ENCODE results near the gene GPM6B.
"Not testable (repeated sequence)": the region's sequence is repeated elsewhere in the genome, so short reads cannot be mapped to it uniquely, and the experiment has no call there.

The GPM6B gene

DNA sequence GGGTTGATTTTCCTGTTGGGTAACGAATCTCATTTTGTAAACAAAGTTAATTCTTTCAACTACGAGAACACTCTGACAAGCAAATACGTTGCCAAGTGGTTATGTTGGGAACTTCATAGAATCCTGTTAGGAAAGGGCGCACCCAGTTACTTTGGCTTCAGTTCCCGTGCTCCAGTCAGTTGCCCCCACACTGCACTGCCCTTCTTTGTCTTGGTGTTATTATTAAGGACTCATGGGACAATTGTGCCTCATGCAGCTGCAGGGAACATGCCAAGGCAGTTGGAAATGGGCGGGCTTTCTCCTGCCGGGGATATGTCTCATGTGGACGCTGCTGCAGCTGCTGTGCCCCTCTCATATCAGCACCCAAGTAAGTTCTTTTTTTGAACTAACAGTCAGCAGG, 53.4 kb downstream of the GPM6B start:
- DNase-seq, result peak; percentile 12 to 18

DNA sequence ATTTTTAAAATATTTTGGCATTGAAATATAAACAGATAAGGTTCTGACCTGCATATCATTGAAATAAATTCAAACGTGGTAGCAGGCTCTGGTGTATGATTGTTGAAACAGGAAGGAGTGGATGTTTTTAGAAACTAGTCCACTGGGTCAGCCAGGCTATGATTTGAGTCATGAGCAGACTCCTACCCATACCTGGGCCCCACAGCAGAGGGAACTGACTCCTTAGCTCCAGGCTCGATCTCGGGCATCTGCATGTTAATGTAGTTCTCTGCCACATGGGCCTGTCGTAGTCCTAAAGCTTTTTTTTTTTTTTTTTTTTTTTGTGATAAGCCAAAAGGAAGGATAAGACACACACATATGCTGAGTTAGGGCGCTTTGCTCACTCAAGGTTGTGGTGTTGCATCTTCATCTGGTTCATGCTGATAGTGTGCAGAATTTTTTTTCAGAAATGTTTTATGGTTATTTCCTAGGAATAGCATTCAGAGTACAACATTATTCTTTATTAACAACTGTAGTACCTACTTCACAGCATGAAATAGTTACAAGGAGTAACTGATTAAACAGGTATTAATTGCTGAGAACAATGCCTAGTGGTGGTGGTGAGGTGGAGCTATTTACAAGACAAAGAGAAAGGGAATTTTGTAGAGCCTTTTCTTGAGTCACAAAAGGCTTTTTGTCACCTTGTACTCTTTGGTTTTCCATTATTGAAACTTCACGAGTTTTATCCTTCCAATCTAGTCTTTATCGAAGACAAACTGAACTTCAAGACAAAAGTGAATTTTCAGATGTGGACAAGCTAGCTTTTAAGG, 55.1 kb downstream of the GPM6B start:
- no peak for DNase-seq

DNA sequence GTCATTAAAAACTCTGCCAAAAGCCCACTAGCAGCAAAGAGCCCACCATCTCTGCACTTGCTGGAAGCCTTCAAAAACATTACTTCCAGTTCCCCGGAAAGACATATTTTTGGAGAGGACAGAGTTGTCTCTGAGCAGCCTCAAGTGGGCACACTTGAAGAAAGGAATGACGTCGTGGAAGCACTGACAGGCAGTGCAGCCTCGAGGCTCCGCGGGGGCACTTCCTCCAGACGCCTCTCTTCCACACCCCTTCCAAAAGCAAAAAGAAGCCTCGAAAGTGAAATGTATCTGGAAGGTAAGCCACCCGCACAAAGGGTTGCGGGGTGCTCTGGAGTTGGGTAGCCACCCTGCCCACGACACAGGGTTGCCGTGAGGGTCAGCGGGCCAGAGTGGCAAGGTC, 56.5 kb downstream of the GPM6B start:
- no peak for DNase-seq

DNA sequence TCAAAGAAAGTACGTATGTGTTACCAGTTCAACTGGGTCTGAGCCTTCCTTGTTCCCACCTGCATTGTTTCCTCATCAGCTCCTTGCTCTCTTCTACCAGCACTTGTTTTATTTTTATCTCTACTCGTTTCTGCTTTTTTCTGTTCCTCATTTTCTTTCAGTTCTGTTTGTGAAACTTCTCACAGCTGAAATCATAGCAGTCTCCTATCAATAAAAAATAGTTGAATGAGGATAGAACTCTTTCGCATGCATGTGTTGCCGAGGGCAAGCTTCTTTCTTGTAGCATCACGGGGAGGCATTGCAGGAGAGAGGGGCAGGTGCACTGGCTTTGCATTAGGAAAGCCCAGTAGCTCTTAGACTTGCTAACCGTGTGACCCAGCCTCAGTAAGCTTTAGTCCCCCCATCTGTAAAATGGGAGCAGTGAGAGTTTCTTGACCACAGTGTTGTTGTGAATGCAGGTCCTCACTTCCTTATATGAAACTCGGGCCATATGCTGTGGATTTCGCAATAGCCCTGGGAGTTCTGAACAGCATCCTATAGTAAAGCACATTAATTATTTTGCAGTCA, 57.7 kb downstream of the GPM6B start:
- DNase-seq, result no peak

DNA sequence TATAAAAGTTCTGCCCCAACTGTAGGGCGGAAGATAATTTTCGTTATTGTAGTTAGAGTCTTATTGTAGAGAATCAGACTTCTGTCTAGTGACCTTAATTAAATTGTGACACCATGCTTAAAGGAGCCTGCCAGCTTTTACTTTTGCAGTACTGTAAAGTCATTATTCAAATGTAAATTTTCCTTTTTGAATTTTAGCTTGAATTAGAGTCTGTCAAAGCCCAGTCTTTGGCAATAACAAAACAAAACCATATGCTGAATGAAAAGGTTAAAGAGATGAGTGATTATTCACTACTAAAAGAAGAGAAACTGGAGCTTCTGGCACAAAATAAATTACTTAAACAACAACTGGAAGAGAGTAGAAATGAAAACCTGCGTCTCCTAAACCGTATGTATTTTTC, 60.5 kb downstream of the GPM6B start:
- no peak for DNase-seq

DNA sequence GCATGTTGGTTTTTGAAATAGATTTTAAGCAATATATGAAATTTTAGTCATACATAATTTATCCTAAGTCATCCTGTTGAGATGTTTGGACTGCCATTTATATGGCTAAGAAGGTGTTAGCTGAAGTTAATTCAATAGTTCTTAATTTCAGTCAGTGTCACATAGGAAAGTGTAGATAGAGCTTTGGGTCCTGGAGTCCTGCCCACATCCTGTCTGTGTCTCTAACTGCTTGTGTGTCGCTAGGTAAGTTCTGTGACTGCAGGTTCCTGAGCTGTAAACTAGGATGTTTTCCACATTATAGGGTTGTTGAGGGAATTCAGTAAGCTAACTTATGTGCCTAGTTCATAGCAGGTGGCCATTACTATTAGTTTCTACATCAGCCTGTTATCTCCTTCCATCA, 61.6 kb downstream of the GPM6B start:
- DNase-seq, result no peak

DNA sequence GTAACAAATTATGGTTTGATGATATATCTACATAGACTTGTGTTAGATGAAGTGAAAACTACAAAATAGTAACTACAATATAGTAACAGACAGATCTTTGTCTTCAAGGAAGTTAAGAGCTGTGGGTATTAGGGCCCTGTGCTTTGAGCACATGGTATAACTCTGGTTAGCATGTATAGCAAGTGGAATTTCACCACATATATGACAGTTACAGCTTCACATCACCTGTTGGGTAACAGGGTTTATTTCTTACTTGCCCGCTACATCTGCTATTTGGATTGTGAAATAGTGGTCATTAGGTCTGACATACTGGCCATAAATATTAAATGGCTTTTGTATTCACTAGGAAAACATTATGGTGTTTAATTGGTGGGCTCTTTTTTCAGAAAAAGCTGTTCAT, 62.1 kb downstream of the GPM6B start:
- no peak for DNase-seq

DNA sequence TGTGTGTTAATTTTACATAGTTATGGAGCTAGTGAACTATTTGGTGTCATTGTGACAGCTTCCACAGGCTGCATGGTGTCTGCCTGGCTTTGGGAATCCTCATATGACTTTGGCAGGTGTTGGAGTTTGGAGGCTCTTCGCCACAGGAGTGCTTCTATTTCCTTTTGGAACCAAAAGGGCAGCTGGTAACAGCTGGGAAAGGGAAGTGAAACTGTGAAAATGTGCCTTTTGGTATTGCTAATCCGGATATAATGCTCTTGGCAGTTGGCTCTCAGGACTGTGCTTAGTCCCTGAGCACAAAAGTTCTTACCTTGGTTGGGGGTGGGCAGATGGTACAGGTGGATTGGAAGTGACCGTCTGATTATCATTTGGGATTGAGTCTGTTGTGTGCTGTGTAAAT, 64.2 kb downstream of the GPM6B start:
- DNase-seq, result no peak

DNA sequence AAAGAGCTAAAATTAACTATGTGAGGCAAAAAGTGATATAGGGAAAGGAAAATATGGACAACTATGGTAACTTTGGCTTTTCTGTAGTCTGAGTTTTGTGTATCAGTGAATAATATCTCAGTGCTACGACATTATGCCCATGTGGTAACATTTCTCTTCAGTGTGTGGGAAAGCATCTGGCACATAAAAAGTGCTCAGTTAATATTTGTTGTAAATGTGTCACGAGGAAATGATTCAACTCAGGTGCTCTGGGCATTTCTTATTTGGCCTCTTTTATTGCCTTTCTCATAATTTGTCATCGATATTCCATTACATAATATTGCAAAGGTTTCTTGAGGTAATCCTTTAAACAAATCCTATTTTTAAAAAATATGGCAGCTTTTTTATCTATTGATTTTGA, 64.8 kb downstream of the GPM6B start:
- no peak for DNase-seq

DNA sequence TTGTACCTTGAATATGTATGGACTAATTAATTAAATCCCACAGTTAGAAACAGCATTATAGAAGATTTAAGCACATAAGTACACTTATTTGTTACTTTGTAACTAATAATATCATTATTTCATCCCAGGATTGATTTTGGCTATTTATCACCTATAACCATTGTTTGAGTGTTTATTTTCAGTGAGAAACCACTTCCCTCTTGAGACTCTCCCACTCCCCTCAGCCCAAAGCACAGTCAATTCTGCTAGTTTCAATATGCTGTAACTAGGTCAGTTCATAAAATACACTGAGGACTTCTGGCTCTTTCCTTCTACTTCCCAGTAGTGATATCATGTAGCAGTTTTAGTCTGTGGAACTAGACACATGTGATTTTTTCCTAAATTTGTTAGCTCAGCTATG, 66.1 kb downstream of the GPM6B start:
- no peak for DNase-seq

DNA sequence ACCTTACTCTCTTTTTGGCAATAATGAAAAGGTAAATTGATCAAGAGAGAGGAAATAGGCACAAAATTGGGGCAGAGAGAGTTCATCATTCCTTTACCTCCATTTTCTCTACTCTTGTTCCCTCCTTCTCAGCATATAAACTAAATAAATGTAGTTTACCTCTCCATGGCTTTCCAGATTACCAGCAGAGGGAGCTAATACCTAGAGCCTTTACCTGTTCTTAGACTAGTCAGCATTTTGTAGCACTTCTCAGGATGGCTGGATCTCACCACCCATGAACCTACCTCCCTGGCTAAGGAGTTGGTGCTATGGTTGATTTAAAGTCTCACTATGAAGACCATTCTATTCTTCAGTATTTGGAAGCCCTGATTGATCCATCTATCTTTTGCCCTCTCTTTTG, 66.7 kb downstream of the GPM6B start:
- peak; percentile 3 to 15 for DNase-seq

DNA sequence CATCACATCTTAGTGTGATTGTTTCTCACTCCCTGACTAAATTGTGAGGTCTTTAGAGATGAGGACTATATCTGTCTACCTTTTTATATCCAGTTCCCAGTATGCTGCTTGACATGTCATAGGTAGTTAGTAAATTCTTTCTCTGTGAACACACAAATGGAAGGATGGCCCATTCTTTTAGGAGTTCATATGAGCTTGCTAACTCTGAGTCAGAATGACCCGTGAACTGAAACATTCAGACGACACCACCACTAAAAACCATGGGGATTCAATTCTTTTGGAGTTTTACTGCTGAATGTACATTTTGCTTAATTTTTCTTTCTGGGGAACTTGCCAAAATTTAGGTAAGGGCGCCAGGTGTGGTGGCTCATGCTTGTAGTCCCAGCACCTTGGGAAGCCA, 68.4 kb downstream of the GPM6B start:
- no peak for DNase-seq

DNA sequence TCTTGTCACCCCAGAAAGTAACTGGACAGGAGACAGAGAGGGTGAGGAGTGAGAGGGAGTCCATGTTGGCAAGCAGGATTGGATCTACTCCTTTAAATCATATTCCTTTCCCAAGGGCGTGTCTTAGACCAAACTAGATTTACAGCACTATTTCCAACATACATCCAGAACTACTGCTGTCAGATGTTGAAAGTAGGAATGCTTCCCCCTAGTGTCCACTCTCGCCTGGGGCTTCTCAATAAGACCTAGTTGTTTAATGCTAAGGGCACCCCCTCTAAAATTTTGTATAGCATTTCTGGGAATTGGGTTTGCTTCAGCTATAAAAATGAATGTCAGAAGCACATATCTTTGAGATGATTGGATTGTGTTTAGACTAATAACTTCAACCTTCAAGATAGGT, 69.1 kb downstream of the GPM6B start:
- DNase-seq, result no peak

DNA sequence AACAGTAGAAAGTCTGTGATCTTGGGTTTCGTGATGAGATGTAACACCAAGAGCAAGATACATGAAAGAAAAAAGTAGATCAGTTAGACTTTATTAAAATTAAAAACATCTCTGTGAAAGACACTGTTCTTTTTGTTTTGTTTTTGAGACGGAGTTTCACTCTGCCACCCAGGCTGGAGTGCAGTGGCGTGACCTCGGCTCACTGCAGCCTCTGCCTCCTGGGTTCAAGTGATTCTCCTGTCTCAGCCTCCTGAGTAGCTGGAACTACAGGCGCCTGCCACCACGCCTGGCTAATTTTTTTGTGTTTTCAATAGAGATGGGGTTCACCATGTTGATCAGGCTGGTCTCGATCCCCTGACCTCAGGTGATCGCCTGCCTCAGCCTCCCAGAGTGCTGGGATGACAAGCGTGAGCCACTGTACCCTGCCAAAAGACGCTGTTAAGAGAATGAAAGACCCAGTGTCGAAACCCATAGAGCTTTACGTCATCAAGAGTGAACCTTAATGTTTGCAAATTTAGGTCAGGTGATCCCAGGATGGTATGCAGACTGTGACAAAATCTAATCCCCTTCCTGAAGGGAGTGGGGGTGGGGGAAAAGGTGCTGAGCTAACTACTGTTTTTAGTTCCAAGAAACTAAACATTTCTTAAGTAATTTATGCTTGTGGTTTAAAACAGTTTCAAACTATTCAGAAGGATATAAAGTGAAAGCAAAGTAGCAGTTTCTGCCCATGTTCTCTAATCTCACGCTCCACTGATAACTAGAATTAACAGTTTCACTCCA, 74.3 kb downstream of the GPM6B start:
- DNase-seq, result no peak

DNA sequence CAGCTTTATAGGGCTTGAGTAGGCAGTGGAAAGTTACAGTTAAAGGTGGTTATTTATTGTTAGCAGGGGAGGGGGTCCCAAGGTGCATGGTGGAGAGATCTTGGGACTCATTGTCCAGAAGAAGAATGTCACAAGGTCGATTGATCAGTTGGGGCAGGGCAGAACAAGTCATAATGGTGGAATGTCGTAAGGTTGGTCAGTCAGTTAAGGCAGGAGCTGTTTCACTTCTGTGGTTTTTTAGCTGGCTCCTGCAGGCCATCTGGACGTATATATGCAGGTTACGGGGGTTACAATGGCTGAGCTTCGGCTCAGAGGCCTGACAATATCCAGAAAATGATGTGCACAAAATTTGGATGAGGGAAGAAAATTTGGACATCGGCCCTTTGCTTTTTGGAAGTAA, 75.2 kb downstream of the GPM6B start:
- DNase-seq, result no peak

DNA sequence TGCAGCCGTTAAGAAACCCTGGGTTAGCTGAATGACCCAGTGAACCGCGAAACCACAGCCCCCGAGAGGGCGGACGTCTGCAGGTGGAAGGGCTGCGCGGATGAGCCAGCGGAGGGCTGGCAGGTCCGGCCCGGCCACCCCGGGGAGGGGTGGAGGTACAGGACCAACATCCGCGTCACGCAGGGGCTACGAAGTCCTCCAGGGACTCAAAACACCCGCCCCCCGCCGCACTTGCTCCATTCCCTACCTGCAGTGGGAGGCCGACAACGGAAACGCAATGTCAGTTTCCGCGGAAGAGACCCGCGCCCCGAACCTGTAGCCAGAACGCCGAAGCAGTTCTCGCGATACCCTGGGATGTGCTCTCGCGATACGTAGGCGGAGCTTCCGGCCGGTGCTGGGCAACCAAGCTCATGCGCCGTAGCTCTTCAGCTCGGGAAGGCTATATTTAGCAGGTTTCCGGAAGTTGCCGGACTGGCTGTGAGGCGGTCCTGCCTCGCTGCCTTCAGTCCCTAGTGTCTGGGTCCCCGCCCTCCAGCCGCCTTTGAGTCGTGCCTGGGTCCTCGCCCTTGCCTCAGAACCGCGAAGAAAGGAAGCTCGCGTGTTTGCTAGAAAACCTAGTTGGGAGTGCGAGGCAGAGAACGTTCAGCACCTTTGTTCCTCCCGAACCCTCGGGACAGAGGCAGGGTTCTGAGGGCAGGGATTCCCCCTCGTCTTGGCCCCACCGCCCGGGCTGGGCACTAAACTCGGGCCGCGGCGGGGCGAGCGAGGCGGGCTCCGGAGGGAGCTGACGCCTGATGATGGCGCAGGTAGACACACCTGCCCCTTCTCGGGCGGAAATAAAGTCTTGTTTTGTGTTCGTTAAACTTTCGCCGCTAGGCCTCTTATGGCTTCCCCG, 82.4 kb downstream of the GPM6B start, which contains the start of the genes OFD1 and TRAPPC2:
TSS of gene OFD1 (plus strand) at position 471 of the 895 bp plus-strand sequence. CDS start at position 795, 324 bp downstream.
TSS of gene TRAPPC2 (minus strand) at position 343 of the 895 bp plus-strand sequence. CDS start 14,657 bp downstream, outside the sequence.
- DNase-seq, result peak; percentile 85 to 88

DNA sequence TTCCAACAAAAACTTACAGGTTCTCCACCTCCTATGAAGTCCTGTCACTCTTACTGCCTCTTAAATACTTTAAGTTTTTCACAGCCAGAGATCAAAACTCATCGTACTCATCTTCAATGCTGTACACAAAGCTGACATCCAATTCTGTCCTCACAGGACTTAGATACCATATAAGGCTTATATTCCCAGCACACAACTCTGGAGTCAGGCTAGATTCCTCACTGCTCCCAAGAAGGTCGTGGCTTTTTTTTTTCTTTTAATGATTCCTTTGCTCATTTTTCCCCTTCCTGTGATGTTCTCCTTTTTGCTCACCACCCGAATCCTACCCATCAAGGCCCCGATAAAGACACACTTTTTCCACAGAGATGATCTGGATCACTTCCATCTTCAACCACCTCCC, 83.4 kb downstream of the GPM6B start:
- no peak for DNase-seq

DNA sequence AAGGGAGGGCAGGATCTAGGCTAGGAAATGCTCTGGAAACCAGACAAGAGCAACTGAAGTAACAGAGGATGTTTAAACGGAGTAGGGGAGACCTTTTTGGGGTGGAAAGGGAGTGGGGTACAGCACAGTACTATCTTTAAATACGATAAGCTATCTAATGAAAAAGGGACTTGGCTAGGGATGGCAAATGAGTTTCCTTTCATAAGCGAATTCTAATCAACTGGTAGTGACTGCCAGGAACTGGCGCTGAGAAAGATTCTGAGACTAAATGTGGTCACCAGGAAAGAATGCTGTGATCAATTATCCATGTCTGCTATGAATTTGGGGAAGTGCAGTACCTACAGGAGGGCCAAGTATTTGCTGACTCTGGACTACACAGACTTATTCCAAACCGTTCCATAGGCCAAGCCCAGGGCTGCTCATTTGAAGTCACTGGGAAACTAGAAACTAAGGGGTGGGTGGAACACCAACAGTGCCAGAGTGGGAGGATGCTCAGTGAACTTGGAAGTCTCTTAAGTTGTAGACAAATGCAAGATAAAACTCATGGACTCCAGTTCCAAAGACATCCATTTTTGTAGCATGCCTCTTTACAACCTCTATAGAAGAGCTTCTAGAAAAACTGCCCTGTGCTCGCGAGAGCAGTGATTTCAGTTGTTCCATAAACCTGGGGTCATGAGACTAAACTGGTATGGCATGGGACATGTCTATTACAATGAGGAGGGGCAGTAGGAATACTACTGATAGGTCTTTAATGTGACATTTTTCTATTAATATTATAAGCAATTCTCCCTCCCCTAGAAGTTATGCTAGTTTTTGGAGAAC, 84.4 kb downstream of the GPM6B start:
- DNase-seq, result no peak

DNA sequence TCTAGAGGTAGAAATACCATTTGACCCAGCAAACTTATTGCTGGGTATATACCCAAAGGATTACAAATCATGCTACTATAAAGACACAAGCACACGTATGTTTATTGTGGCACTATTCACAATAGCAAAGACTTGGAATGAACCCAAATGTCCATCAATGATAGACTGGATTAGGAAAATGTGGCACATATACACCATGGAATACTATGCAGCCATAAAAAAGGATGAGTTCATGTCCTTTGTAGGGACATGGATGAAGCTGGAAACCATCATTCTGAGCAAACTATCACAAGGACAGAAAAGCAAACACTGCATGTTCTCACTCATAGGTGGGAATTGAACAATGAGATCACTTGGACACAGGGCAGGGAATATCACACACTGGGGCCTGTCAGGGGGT, 86.4 kb downstream of the GPM6B start:
- not testable (repeated sequence) for DNase-seq

DNA sequence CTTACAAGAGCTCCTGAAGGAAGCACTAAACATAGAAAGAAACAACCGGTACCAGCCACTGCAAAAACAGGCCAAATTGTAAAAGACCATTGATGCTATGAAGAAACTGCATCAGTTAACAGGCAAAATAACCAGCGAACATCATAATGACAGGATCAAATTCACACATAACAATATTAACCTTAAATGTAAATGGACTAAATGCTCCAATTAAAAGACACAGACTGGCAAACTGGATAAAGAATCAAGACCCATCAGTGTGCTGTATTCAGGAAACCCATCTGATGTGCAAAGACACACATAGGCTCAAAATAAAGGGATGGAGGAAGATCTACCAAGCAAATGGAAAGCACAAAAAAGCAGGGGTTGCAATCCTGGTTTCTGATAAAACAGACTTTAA, 90.3 kb downstream of the GPM6B start:
- not testable (repeated sequence) for DNase-seq

DNA sequence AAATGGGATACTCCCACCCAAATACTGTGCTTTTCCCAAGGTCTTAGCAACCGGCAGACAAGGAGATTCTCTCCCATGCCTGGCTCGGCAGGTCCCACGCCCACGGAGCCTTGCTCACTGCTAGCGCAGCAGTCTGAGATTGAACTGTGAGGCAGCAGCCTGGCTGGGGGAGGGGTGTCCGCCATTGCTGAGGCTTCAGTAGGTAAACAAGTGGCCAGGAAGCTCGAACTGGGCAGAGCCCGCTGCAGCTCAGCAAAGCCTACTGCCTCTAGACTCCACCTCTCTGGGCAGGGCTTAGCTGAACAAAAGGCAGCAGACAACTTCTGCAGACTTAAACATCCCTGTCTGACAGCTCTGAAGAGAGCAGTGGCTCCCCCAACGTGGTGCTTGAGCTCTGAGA, 92.0 kb downstream of the GPM6B start:
- not testable (repeated sequence) for DNase-seq
